ENCODE results near the gene RPSA.

DNA sequence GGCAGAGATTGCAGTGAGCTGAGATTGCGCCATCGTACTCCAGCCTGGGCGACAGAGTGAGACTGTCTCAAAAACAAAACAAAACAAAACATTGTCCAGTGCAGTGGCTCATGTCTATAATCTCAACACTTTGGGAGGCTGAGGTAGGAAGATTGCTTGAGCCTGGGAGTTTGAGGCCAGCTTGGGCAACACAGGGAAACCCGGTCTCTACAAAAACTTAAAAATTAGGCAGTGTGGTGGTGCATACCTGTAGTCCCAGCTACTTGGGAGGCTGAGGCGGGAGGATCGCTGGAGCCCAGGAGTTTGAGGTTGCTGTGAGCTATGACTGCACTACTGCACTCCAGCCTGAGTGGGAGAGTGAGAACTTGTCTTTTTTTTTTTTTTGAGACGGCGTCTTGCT lies 33.8 kb downstream of the RPSA start:
- TF ChIP-seq, protein P1, sequence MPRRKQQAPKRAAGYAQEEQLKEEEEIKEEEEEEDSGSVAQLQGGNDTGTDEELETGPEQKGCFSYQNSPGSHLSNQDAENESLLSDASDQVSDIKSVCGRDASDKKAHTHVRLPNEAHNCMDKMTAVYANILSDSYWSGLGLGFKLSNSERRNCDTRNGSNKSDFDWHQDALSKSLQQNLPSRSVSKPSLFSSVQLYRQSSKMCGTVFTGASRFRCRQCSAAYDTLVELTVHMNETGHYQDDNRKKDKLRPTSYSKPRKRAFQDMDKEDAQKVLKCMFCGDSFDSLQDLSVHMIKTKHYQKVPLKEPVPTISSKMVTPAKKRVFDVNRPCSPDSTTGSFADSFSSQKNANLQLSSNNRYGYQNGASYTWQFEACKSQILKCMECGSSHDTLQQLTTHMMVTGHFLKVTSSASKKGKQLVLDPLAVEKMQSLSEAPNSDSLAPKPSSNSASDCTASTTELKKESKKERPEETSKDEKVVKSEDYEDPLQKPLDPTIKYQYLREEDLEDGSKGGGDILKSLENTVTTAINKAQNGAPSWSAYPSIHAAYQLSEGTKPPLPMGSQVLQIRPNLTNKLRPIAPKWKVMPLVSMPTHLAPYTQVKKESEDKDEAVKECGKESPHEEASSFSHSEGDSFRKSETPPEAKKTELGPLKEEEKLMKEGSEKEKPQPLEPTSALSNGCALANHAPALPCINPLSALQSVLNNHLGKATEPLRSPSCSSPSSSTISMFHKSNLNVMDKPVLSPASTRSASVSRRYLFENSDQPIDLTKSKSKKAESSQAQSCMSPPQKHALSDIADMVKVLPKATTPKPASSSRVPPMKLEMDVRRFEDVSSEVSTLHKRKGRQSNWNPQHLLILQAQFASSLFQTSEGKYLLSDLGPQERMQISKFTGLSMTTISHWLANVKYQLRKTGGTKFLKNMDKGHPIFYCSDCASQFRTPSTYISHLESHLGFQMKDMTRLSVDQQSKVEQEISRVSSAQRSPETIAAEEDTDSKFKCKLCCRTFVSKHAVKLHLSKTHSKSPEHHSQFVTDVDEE (CRISPR knock-in tag; IDR thresholded peaks at IDR 0.05), result no peak
- TF ChIP-seq, protein P2, sequence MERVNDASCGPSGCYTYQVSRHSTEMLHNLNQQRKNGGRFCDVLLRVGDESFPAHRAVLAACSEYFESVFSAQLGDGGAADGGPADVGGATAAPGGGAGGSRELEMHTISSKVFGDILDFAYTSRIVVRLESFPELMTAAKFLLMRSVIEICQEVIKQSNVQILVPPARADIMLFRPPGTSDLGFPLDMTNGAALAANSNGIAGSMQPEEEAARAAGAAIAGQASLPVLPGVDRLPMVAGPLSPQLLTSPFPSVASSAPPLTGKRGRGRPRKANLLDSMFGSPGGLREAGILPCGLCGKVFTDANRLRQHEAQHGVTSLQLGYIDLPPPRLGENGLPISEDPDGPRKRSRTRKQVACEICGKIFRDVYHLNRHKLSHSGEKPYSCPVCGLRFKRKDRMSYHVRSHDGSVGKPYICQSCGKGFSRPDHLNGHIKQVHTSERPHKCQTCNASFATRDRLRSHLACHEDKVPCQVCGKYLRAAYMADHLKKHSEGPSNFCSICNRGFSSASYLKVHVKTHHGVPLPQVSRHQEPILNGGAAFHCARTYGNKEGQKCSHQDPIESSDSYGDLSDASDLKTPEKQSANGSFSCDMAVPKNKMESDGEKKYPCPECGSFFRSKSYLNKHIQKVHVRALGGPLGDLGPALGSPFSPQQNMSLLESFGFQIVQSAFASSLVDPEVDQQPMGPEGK (CRISPR knock-in tag; IDR thresholded peaks at IDR 0.05; ENCODE audit: borderline replicate concordance), result no peak
- no peak for TF ChIP-seq TOX (CRISPR knock-in tag; IDR thresholded peaks at IDR 0.05; ENCODE audit: borderline replicate concordance)
- no peak for TF ChIP-seq TCF4 (CRISPR knock-in tag; IDR thresholded peaks at IDR 0.05; ENCODE audit: borderline replicate concordance)

Data from SK-N-SH treated with all-trans-retinoic acid at 6 μM for 48 hours (cell line).